ENCODE data around the gene C2orf42.
"Not testable (repeated sequence)": the region's sequence is repeated elsewhere in the genome, so short reads cannot be mapped to it uniquely, and the experiment has no call there.

The C2orf42 gene

DNA sequence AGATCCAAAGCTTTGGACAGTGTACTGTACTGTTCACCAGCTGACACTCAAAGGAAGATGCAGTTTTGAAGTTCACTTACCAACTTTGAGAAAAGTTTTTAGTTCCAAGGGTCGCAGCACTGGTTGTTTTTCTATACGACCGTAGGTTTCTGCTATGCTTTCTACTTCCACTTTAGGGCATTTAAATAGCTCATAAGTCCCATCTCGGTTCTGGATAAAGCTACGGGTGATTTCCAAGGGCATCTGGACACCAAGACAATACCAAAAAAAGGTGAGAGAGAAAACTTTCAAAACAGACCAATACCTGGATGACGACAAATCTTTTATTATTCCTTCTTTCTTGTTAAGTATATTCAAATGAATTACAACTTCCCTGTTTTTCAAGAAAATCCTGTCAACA, 30.3 kb downstream of the C2orf42 start:
- no peak overlapping the region for H3K4me3 ChIP-seq (ENCODE audit: low read length)
- H3K36me3 ChIP-seq (ENCODE audit: control insufficient read depth, low read length), result peaks cover 26% of the 10 kb centered on the region
- H3K4me2 ChIP-seq (ENCODE audit: low read length), result no peak overlapping the region
- H3F3A ChIP-seq (ENCODE audit: control insufficient read depth, insufficient read depth), result no peaks in the 10 kb centered on the region
- H3K9me3 ChIP-seq (ENCODE audit: control insufficient read depth, insufficient read depth, low read length), result no peaks in the 10 kb centered on the region
- no peaks in the 10 kb centered on the region for H3K79me2 ChIP-seq (ENCODE audit: control insufficient read depth, low read length)
- H4K20me1 ChIP-seq (ENCODE audit: control insufficient read depth, insufficient read depth, low read depth, low read length), result no peaks in the 10 kb centered on the region
- H3K27ac ChIP-seq (ENCODE audit: low read depth, low read length), result no peak overlapping the region
- peaks cover 9% of the 10 kb centered on the region for H3K4me1 ChIP-seq (ENCODE audit: control insufficient read depth, low read length)
- H3K9me2 ChIP-seq (replicated peaks; ENCODE audit: control insufficient read depth, low read length), result no peaks in the 10 kb centered on the region
- no peaks in the 10 kb centered on the region for H3K27me3 ChIP-seq (ENCODE audit: control insufficient read depth, low read length)
- no peak for TF ChIP-seq EZH2phosphoT487 (IDR thresholded peaks at IDR 0.05; ENCODE audit: borderline replicate concordance, low read length)
- TF ChIP-seq, protein P1, sequence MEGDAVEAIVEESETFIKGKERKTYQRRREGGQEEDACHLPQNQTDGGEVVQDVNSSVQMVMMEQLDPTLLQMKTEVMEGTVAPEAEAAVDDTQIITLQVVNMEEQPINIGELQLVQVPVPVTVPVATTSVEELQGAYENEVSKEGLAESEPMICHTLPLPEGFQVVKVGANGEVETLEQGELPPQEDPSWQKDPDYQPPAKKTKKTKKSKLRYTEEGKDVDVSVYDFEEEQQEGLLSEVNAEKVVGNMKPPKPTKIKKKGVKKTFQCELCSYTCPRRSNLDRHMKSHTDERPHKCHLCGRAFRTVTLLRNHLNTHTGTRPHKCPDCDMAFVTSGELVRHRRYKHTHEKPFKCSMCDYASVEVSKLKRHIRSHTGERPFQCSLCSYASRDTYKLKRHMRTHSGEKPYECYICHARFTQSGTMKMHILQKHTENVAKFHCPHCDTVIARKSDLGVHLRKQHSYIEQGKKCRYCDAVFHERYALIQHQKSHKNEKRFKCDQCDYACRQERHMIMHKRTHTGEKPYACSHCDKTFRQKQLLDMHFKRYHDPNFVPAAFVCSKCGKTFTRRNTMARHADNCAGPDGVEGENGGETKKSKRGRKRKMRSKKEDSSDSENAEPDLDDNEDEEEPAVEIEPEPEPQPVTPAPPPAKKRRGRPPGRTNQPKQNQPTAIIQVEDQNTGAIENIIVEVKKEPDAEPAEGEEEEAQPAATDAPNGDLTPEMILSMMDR (IDR thresholded peaks at IDR 0.05; ENCODE audit: low read depth, low read length, poor library complexity, severe bottlenecking), result no peak

DNA sequence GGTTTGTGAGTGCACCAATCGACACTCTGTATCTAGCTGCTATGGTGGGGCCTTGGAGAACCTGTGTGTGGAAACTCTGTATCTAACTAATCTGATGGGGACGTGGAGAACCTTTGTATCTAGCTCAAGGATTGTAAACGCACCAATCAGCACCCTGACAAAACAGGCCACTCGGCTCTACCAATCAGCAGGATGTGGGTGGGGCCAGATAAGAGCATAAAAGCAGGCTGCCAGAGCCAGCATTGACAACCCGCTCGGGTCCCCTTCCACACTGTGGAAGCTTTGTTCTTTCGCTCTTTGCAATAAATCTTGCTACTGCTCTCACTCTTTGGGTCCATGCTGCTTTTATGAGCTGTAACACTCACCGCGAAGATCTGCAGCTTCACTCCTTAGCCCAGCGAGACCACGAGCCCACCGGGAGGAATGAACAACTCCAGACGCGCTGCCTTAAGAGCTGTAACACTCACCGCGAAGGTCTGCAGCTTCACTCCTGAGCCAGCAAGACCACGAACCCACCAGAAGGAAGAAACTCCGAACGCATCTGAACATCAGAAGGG, 41.6 kb downstream of the C2orf42 start:
- H3K79me2 ChIP-seq (ENCODE audit: control insufficient read depth, low read length); H3K9me2 ChIP-seq (replicated peaks; ENCODE audit: control insufficient read depth, low read length); H3K4me3 ChIP-seq (ENCODE audit: low read length); H3K27ac ChIP-seq (ENCODE audit: low read depth, low read length); H3F3A ChIP-seq (ENCODE audit: control insufficient read depth, insufficient read depth); H3K9me3 ChIP-seq (ENCODE audit: control insufficient read depth, insufficient read depth, low read length); H4K20me1 ChIP-seq (ENCODE audit: control insufficient read depth, insufficient read depth, low read depth, low read length); H3K4me1 ChIP-seq (ENCODE audit: control insufficient read depth, low read length); H3K27me3 ChIP-seq (ENCODE audit: control insufficient read depth, low read length); H3K4me2 ChIP-seq (ENCODE audit: low read length): not testable (repeated sequence)
- peaks cover 20% of the 10 kb centered on the region for H3K36me3 ChIP-seq (ENCODE audit: control insufficient read depth, low read length)

DNA sequence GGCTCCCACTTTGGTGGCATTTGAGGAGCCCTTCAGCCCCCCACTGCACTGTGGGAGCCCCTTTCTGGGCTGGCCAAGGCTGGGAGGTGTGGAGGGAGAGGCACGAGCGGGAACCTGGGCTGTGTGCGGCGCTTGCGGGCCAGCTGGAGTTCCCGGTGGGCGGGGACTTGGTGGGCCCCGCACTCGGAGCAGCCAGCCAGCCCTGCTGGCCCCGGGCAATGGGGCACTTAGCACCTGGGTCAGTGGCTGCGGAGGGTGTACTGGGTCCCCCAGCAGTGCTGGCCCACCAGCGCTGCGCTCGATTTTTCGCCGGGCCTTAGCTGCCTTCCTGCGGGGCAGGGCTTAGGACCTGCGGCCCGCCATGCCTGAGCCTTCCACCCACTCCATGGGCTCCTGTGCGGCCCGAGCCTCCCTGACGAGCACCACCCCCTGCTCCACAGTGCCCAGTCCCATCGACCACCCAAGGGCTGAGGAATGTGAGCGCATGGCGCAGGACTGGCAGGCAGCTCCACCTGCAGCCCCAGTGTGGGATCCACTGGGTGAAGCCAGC, 42.5 kb downstream of the C2orf42 start:
- not testable (repeated sequence) for H3K4me2 ChIP-seq (ENCODE audit: low read length); H3K27me3 ChIP-seq (ENCODE audit: control insufficient read depth, low read length); H3K4me1 ChIP-seq (ENCODE audit: control insufficient read depth, low read length); H3K27ac ChIP-seq (ENCODE audit: low read depth, low read length); H3K9me3 ChIP-seq (ENCODE audit: control insufficient read depth, insufficient read depth, low read length); H3K4me3 ChIP-seq (ENCODE audit: low read length); H3K9me2 ChIP-seq (replicated peaks; ENCODE audit: control insufficient read depth, low read length); H4K20me1 ChIP-seq (ENCODE audit: control insufficient read depth, insufficient read depth, low read depth, low read length); H3K79me2 ChIP-seq (ENCODE audit: control insufficient read depth, low read length)
- peaks cover 20% of the 10 kb centered on the region for H3K36me3 ChIP-seq (ENCODE audit: control insufficient read depth, low read length)
- peaks cover 11% of the 10 kb centered on the region; the same call in 1 of the 2 replicates for H3F3A ChIP-seq (ENCODE audit: control insufficient read depth, insufficient read depth)

DNA sequence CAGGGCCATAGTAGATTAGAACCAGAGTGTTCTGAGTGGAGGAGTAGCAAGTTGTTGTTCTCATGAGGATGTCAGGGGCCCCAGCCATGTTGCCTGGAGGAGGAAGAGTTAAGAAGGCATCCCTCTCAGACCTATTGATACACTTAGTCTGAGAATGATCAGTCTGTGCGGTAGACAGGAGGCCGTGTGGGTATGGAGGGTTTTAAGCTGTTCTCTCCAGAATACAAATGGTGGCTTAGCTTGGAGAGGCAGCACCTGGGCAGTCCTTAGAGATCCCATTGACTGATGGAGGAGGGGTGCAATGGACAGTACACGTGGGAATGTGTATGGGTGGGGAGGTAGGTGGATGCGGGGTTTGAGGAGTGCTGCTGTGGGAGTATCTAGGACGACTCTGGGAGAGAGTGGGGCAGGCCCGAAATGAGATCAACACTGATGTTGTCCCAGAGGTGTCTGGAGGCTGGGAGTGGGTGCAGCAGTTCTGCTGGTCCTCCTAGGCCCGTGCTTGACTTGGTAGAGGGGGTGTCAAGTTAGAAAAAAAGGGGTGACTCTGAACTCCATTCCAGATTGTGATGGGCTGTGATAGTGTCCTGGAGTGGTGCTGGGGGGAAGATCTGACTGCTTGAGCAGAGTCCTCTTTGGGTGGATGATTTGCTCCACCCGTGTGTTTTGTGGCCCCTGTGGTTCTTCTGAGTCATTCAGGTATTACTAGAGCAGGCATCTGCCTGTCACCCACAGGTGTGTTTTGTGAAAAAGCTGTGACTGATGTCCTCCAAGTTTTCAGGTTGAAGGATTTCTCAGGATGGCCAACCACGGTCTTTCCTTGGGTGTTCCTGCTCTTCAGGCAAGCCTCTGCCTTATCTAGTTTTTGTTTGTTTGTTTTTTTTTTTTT, 44.7 kb downstream of the C2orf42 start:
- H3K4me1 ChIP-seq (ENCODE audit: control insufficient read depth, low read length), result peaks cover 24% of the 10 kb centered on the region
- H3K4me3 ChIP-seq (ENCODE audit: low read length), result no peak overlapping the region
- no peaks in the 10 kb centered on the region for H3K9me3 ChIP-seq (ENCODE audit: control insufficient read depth, insufficient read depth, low read length)
- no peaks in the 10 kb centered on the region for H4K20me1 ChIP-seq (ENCODE audit: control insufficient read depth, insufficient read depth, low read depth, low read length)
- no peak overlapping the region for H3K4me2 ChIP-seq (ENCODE audit: low read length)
- no peaks in the 10 kb centered on the region for H3K9me2 ChIP-seq (replicated peaks; ENCODE audit: control insufficient read depth, low read length)
- H3K79me2 ChIP-seq (ENCODE audit: control insufficient read depth, low read length), result peaks cover 10% of the 10 kb centered on the region
- no peak overlapping the region for H3K27ac ChIP-seq (ENCODE audit: low read depth, low read length)
- peaks cover 14% of the 10 kb centered on the region for H3K36me3 ChIP-seq (ENCODE audit: control insufficient read depth, low read length)
- no peaks in the 10 kb centered on the region for H3K27me3 ChIP-seq (ENCODE audit: control insufficient read depth, low read length)
- no peak for TF ChIP-seq EZH2phosphoT487 (IDR thresholded peaks at IDR 0.05; ENCODE audit: borderline replicate concordance, low read length)
- TF ChIP-seq, protein P1 (IDR thresholded peaks at IDR 0.05; ENCODE audit: low read depth, low read length, poor library complexity, severe bottlenecking), result no peak
- peaks cover 11% of the 10 kb centered on the region; the same call in 1 of the 2 replicates for H3F3A ChIP-seq (ENCODE audit: control insufficient read depth, insufficient read depth)

Data from DOHH2 (cell line).